Measurements from ENCODE around the gene INTS11.

The INTS11 gene

DNA sequence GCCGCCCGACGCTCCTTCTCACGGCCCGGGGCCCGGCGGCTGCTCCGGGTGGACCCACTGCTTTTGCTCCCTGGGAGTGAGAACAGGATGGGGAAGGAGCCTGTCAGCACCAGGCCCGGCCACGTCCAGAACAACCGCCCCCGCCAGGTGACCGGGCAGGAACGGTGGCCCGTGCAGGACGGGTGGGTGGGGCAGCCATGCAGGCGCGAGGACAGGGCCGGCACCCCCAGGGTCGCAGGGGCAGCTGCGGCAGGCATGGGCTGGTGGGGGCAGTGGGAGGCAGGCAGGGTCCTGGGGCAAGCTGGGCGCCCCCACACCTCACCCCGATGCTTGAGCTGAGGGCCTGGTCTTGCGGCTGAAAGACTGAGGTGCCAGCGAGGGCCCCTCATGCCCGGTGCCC, 12.0 kb upstream of the INTS11 start:
- Histone ChIP-seq H3K79me2 (ENCODE audit: insufficient read depth, low read depth) (no peaks in the 10 kb centered on the region), H2AFZ (ENCODE audit: low read depth) (no peak overlapping the region), H3K27ac (no peak overlapping the region), H4K20me1 (ENCODE audit: insufficient read depth) (no peaks in the 10 kb centered on the region), H3K9ac (no peak overlapping the region), H3K27me3 (ENCODE audit: insufficient read depth, low read depth) (no peaks in the 10 kb centered on the region), H3K4me2 (no peak overlapping the region), H3K4me1 (ENCODE audit: low read depth, poor library complexity, severe bottlenecking) (no peaks in the 10 kb centered on the region), H3K4me3 (IDR thresholded peaks at IDR 0.05; ENCODE audit: insufficient read depth, low read depth, low read length) (no peak overlapping the region), H3K36me3 (ENCODE audit: insufficient read depth) (no peaks in the 10 kb centered on the region)
- TF ChIP-seq, protein P1, sequence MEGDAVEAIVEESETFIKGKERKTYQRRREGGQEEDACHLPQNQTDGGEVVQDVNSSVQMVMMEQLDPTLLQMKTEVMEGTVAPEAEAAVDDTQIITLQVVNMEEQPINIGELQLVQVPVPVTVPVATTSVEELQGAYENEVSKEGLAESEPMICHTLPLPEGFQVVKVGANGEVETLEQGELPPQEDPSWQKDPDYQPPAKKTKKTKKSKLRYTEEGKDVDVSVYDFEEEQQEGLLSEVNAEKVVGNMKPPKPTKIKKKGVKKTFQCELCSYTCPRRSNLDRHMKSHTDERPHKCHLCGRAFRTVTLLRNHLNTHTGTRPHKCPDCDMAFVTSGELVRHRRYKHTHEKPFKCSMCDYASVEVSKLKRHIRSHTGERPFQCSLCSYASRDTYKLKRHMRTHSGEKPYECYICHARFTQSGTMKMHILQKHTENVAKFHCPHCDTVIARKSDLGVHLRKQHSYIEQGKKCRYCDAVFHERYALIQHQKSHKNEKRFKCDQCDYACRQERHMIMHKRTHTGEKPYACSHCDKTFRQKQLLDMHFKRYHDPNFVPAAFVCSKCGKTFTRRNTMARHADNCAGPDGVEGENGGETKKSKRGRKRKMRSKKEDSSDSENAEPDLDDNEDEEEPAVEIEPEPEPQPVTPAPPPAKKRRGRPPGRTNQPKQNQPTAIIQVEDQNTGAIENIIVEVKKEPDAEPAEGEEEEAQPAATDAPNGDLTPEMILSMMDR (conservative IDR thresholded peaks at IDR 0.05; ENCODE audit: low read depth, low read length) = no peak

DNA sequence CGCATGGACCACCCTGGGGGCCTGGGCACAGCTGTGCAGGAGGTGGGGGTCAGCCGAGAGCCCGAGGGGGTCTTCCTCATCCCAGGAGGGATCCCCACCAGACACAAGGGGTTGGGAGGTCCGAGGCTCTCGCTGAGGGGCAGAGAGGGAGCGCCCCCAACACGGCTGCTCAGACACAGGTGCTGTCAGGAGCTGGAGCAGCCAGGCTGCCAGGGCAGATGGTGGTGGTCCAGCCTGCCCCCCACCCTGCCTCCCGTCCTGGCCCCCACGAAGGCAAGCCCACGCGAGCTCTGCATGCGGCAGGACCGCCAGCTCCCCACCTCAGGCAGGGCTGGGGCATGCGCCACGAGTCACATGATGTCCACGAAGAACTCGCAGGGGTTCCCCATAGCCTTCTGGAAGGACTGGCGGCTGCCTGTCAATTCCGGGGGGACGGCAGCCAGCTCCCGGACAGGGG, 11.4 kb upstream of the INTS11 start:
- no peaks in the 10 kb centered on the region for H3K79me2 ChIP-seq (ENCODE audit: insufficient read depth, low read depth)
- H3K27ac ChIP-seq = no peak overlapping the region
- H3K4me2 ChIP-seq = no peak overlapping the region
- no peaks in the 10 kb centered on the region for H3K4me1 ChIP-seq (ENCODE audit: low read depth, poor library complexity, severe bottlenecking)
- H3K9ac ChIP-seq = no peak overlapping the region
- no peaks in the 10 kb centered on the region for H3K36me3 ChIP-seq (ENCODE audit: insufficient read depth)
- TF ChIP-seq, protein P1 (conservative IDR thresholded peaks at IDR 0.05; ENCODE audit: low read depth, low read length) = no peak
- no peaks in the 10 kb centered on the region for H4K20me1 ChIP-seq (ENCODE audit: insufficient read depth)
- H2AFZ ChIP-seq (ENCODE audit: low read depth) = no peak overlapping the region
- no peaks in the 10 kb centered on the region for H3K27me3 ChIP-seq (ENCODE audit: insufficient read depth, low read depth)
- H3K4me3 ChIP-seq (IDR thresholded peaks at IDR 0.05; ENCODE audit: insufficient read depth, low read depth, low read length) = no peak overlapping the region

DNA sequence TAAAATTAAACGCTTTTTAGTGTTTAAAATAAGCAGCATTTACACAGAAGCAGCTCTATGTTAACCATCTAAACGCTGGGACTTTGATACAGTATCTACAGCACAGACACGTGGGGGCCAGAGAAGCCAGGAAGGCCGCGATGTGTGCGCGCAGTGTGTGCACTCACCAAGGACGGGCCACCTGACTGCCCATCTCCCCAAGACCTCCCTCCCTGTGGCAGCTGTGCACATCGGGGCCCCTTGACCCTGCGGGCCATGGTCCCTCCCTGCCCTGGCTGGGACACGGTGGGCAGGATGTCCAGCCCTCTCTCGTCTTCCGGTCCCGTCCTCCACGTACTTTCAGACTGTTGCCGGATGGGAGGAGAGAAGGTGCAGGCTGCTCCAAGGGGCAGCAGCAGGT, 10.8 kb upstream of the INTS11 start:
- Histone ChIP-seq H3K4me3 (IDR thresholded peaks at IDR 0.05; ENCODE audit: insufficient read depth, low read depth, low read length) (no peak overlapping the region), H3K79me2 (ENCODE audit: insufficient read depth, low read depth) (no peaks in the 10 kb centered on the region), H3K4me2 (no peak overlapping the region), H3K9ac (no peak overlapping the region), H3K27ac (no peak overlapping the region), H3K36me3 (ENCODE audit: insufficient read depth) (no peaks in the 10 kb centered on the region), H3K27me3 (ENCODE audit: insufficient read depth, low read depth) (no peaks in the 10 kb centered on the region), H3K4me1 (ENCODE audit: low read depth, poor library complexity, severe bottlenecking) (no peaks in the 10 kb centered on the region), H2AFZ (ENCODE audit: low read depth) (no peak overlapping the region), H4K20me1 (ENCODE audit: insufficient read depth) (no peaks in the 10 kb centered on the region)
- TF ChIP-seq, protein P1 (conservative IDR thresholded peaks at IDR 0.05; ENCODE audit: low read depth, low read length) = no peak

DNA sequence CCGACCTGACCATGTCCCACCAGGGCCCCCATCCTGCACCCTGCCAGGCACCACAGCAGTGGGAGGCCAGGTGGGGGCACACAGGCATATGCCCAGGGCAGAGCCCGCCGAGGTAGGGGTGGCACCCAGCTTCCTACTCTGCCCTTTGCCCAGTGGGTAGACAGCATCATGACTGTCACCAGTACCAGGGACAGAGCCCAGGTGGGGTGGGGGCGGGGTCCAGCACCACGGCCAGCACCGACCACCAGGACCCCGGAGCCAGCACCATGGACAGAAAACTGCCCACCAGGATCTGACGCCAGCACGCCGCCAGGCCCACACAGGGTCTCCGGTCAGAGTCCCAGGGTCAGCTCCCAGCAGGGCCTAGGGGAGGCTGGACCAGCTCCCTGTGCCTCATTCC, 10.4 kb upstream of the INTS11 start:
- no peak overlapping the region for H2AFZ ChIP-seq (ENCODE audit: low read depth)
- no peaks in the 10 kb centered on the region for H3K79me2 ChIP-seq (ENCODE audit: insufficient read depth, low read depth)
- H4K20me1 ChIP-seq (ENCODE audit: insufficient read depth) = no peaks in the 10 kb centered on the region
- H3K9ac ChIP-seq = no peak overlapping the region
- H3K36me3 ChIP-seq (ENCODE audit: insufficient read depth) = no peaks in the 10 kb centered on the region
- TF ChIP-seq, protein P1 (conservative IDR thresholded peaks at IDR 0.05; ENCODE audit: low read depth, low read length) = no peak
- no peaks in the 10 kb centered on the region for H3K27me3 ChIP-seq (ENCODE audit: insufficient read depth, low read depth)
- no peak overlapping the region for H3K4me3 ChIP-seq (IDR thresholded peaks at IDR 0.05; ENCODE audit: insufficient read depth, low read depth, low read length)
- H3K4me1 ChIP-seq (ENCODE audit: low read depth, poor library complexity, severe bottlenecking) = no peaks in the 10 kb centered on the region
- H3K4me2 ChIP-seq = no peak overlapping the region
- no peak overlapping the region for H3K27ac ChIP-seq
